Omental fat pad (tissue), 4 donors: ENCODE measurements around the gene GAS2L3. TPM values are rescaled to one million over a fixed set of nuclear protein-coding genes. Genes with fewer than 3 reads are reported as not detected.
"Not testable (repeated sequence)": the region's sequence is repeated elsewhere in the genome, so short reads cannot be mapped to it uniquely, and the experiment has no call there.

Source experiments
- ATAC-seq: fragments of 150-250 bp; one replicate; pipeline ENCODE4 v1.9.1; 2016; ENCODE audit warnings: mild to moderate bottlenecking, moderate library complexity; ENCODE audit not compliant: low FRiP score
- DNase-seq: peaks from one replicate; pipeline ENCODE4 v3.0.0-alpha.2; 2019; ENCODE audit warnings: low spot score
- CTCF ChIP-seq, 3 donors: fragments of 450-650 bp; IDR thresholded peaks; one replicate each; pipeline ENCODE4 v1.5.1; 2016 to 2017; ENCODE audit warnings: antibody characterized with exemption in 3 of 3, mild to moderate bottlenecking in 3 of 3, moderate library complexity in 2 of 3
- total RNA-seq, 4 donors: library from RNA; depleted of rRNA; stranded (reverse); fragments of >200 nt; gene quantifications; one replicate each; pipeline ENCODE4 v1.1.0, GENCODE V29; 2016

Gene GAS2L3
- total RNA-seq, 4 donors from 2014 or later, result 2.9 to 17.4 (median 8.3) TPM

GRCh38 chr12:100539202-100539601 is 34.3 kb upstream of the GAS2L3 start:
- no peak for DNase-seq
- ATAC-seq, result no peak
- no peak for TF ChIP-seq CTCF (IDR thresholded peaks at IDR 0.05)

- no peak for ATAC-seq
- no peak for TF ChIP-seq CTCF (IDR thresholded peaks at IDR 0.05)
- no peak for DNase-seq
These were observed 29.3 kb upstream of the GAS2L3 start for GRCh38 chr12:100544165-100544564.

- no peak for TF ChIP-seq CTCF (IDR thresholded peaks at IDR 0.05)
These were observed 28.4 kb upstream of the GAS2L3 start for GRCh38 chr12:100545092-100545491.

GRCh38 chr12:100553936-100554335 is 19.5 kb upstream of the GAS2L3 start:
- no peak for DNase-seq
- ATAC-seq, result no peak
- no peak for TF ChIP-seq CTCF (IDR thresholded peaks at IDR 0.05)

More at GRCh38 chr12:100545092-100545491, 28.4 kb upstream of the GAS2L3 start:
- DNase-seq (no peak), ATAC-seq (no peak)

- ATAC-seq (peak; percentile 66), DNase-seq (no peak)
- peak in 2 of 3 donors; percentile 28 to 31 for TF ChIP-seq CTCF (IDR thresholded peaks at IDR 0.05)
These were observed 18.8 kb upstream of the GAS2L3 start for GRCh38 chr12:100554608-100555077.

GRCh38 chr12:100555722-100556121 is 17.8 kb upstream of the GAS2L3 start:
- ATAC-seq (no peak), DNase-seq (no peak)
- no peak for TF ChIP-seq CTCF (IDR thresholded peaks at IDR 0.05)

GRCh38 chr12:100557357-100557756 is 16.1 kb upstream of the GAS2L3 start:
- DNase-seq (no peak), ATAC-seq (no peak)
- no peak for TF ChIP-seq CTCF (IDR thresholded peaks at IDR 0.05)

GRCh38 chr12:100559261-100559660 is 14.2 kb upstream of the GAS2L3 start:
- ATAC-seq, DNase-seq: not testable (repeated sequence)
